K562 (cell line): ENCODE measurements around the gene RRAD. TPM values are rescaled to one million over a fixed set of nuclear protein-coding genes. Genes with fewer than 3 reads are reported as not detected.

Experiments used
- ATAC-seq: fragments of 200-7000 bp; cut with Tn5 transposase; 3 replicates; pipeline ENCODE4 v1.9.1; 2020; ENCODE audit warnings: moderate library complexity
- BruUV-seq: library from RNA; stranded (reverse); fragments of 400-500 nt; replicated peaks from 2 replicates; lab custom pipeline; 2021; lab: Mats Ljungman, UMichigan
- CTCF ChIA-PET: fragments of 300-600 bp; formaldehyde crosslinking; extraction: SDS; loops from one replicate; lab custom pipeline; 2021; ENCODE audit warnings: low intra/inter-chr PET ratio; lab: Yijun Ruan, JAX
- POLR2A ChIA-PET: fragments of 300-600, 350-650 bp; sonication (Branson Sonifier 250); formaldehyde crosslinking; extraction: SDS; loops from one replicate; lab custom pipeline; 2021; ENCODE audit warnings: antibody characterized with exemption, inconsistent platforms; lab: Yijun Ruan, JAX
- DNase-seq, 4 experiments: peaks; one replicate each; pipeline versions ENCODE4 v3.0.0 to v3.0.0-alpha.2; 2011 to 2018; ENCODE audit warnings: low spot score in 3 of 4, mixed read lengths in 3 of 4; ENCODE audit errors: extremely low read depth in 1 of 4
- FAIRE-seq: peaks from 2 replicates; lab custom pipeline; 2011; peaks lifted over from hg19 to GRCh38; lab: Jason Lieb, UNC
- H2AFZ ChIP-seq: 2 replicates; pipeline ENCODE4 v1.6.0; 2011; ENCODE audit warnings: low read depth, low read length, control low read depth, inconsistent platforms
- H3K27ac ChIP-seq: fragments of 200-600 bp; 3 replicates; pipeline ENCODE4 v1.8.0; 2011; ENCODE audit warnings: low read depth, mild to moderate bottlenecking, control low read depth, inconsistent platforms, low read length, moderate library complexity, mixed read lengths; ENCODE audit errors: extremely low read depth
- H3K27me3 ChIP-seq, 2 experiments: fragments of 300-600 bp in 1 of 2; 2 replicates in 1 of 2; 3 replicates in 1 of 2; pipeline versions ENCODE4 v1.6.0 to v1.8.0; 2011; ENCODE audit warnings: inconsistent platforms in 2 of 2, low read length in 2 of 2, mild to moderate bottlenecking in 1 of 2, mixed read lengths in 1 of 2, moderate library complexity in 1 of 2; ENCODE audit not compliant: control insufficient read depth in 2 of 2, insufficient read depth in 2 of 2
- H3K36me3 ChIP-seq: fragments of 300-600 bp; 3 replicates; pipeline ENCODE4 v1.8.0; 2011; ENCODE audit warnings: mild to moderate bottlenecking, low read length, inconsistent platforms; ENCODE audit not compliant: control insufficient read depth, insufficient read depth
- H3K4me1 ChIP-seq, 2 experiments: fragments of 200-600 bp in 1 of 2; replicated peaks in 1 of 2; 2 replicates in 1 of 2; 3 replicates in 1 of 2; pipeline versions ENCODE4 v1.5.1 to v1.8.0; 2011; ENCODE audit warnings: inconsistent platforms in 2 of 2, low read length in 2 of 2, mild to moderate bottlenecking in 1 of 2, mixed read lengths in 1 of 2, moderate library complexity in 1 of 2; ENCODE audit not compliant: control insufficient read depth in 2 of 2, insufficient read depth in 2 of 2
- H3K4me2 ChIP-seq: 2 replicates; pipeline ENCODE4 v1.6.1; 2011; ENCODE audit warnings: low read length, control low read depth, inconsistent platforms, mixed read lengths; ENCODE audit not compliant: insufficient read depth
- H3K4me3 ChIP-seq: fragments of 200-600 bp; sonication (generic), shearing (Covaris generic); 2 replicates; pipeline ENCODE4 v1.5.1; 2016; ENCODE audit warnings: control low read depth, inconsistent platforms
- H3K79me2 ChIP-seq: fragments of 200-600 bp; 3 replicates; pipeline ENCODE4 v1.8.0; 2011; ENCODE audit warnings: low read length, inconsistent platforms; ENCODE audit not compliant: control insufficient read depth, insufficient read depth
- H3K9ac ChIP-seq, 2 experiments: 2 replicates each; pipeline versions ENCODE4 v1.6.0 to v1.6.1; 2011; ENCODE audit warnings: low read depth in 2 of 2, low read length in 2 of 2, control low read depth in 1 of 2, inconsistent platforms in 1 of 2, mild to moderate bottlenecking in 1 of 2, mixed read lengths in 1 of 2; ENCODE audit not compliant: insufficient read depth in 1 of 2
- H3K9me1 ChIP-seq: one replicate; pipeline ENCODE4 v1.6.0; 2011; ENCODE audit warnings: inconsistent platforms, mild to moderate bottlenecking, low read length, moderate library complexity; ENCODE audit not compliant: control insufficient read depth, insufficient read depth
- H3K9me3 ChIP-seq: replicated peaks from 2 replicates; pipeline ENCODE4 v1.5.1; 2011; ENCODE audit warnings: low read depth, low read length, inconsistent platforms; ENCODE audit not compliant: control insufficient read depth, insufficient read depth
- H4K20me1 ChIP-seq: replicated peaks from 2 replicates; pipeline ENCODE4 v1.6.1; 2011; ENCODE audit warnings: low read length, inconsistent platforms, mixed read lengths; ENCODE audit not compliant: control insufficient read depth, insufficient read depth
- ARHGAP35 ChIP-seq: fragments of 450-650 bp; IDR thresholded peaks from 2 replicates; pipeline ENCODE4 v1.6.1; 2018; ENCODE audit not compliant: partially characterized antibody
- CSDE1 ChIP-seq, 2 experiments: fragments of 450-650 bp; IDR thresholded peaks; 2 replicates each; pipeline ENCODE4 v1.6.1; 2016; ENCODE audit warnings: mild to moderate bottlenecking in 1 of 2
- VEZF1 ChIP-seq: fragments of 200-800 bp; sonication (Bioruptor generic); IDR thresholded peaks from 2 replicates; pipeline ENCODE4 v1.6.1; 2017; ENCODE audit warnings: missing genetic modification characterization, missing compliant biosample characterization
- WGBS: fragments of 100-300 bp; shearing (Covaris generic); methylation state at CpG from one replicate; pipeline ENCODE4 v1.1.6; 2016; ENCODE audit warnings: low coverage, mixed read lengths; ENCODE audit not compliant: insufficient coverage; ENCODE audit errors: missing lambda C conversion rate; 5-methylcytosine and 5-hydroxymethylcytosine counted together
- in situ Hi-C: fragments of 300-500 bp; cut with MboI; formaldehyde crosslinking; loops from 4 replicates; pipeline ENCODE4 v1.15.0; 2018; ENCODE audit warnings: inconsistent platforms, mixed read lengths
- intact Hi-C: fragments of 100-400 bp; cut with micrococcal nuclease; formaldehyde crosslinking; loops from 2 replicates; pipeline ENCODE4 v1.14.2; 2022
- polyA plus RNA-seq, 8 experiments: library from polyadenylated mRNA; depleted of rRNA in 4 of 8; stranded (reverse) in 5 of 8; unstranded in 3 of 8; fragments of >200 nt; fragmentation: Nextera tagmentation in 2 of 8; fragmentation: Illumina TruSeq in 1 of 8; extraction: Ambion mirVana in 2 of 8; extraction: Trizol in 1 of 8; gene quantifications; 2 replicates each; pipeline versions ENCODE4 v1.2.1 to v1.2.3, GENCODE V29; 2011 to 2014; ENCODE audit warnings: inconsistent platforms in 1 of 8, missing spikeins in 1 of 8
- total RNA-seq, 7 experiments: library from RNA; depleted of rRNA in 6 of 7; stranded (reverse); fragments of >200 nt in 6 of 7; fragmentation: Illumina TruSeq in 2 of 7; extraction: Trizol in 2 of 7; gene quantifications; 2 replicates each; pipeline versions ENCODE4 v1.2.1 to v1.2.3, GENCODE V29; 2011 to 2021; ENCODE audit warnings: low replicate concordance in 1 of 7

The RRAD gene
- total and polyA plus RNA-seq, 9 of the 15 experiments (the other 6 are each of a cell fraction or from before 2014, with no cell fraction given), result 0.09 to 0.20 (median 0.13) TPM; not detected in 5

- H3K27me3 ChIP-seq, result peaks cover 0 to 8% of the 10 kb centered on the region in 2 experiments; a peak in 2 of 5 replicates
- POLR2A ChIA-PET, result interaction anchor here (1.1 kb wide), 1 partner anchor 300 kb away, joined by 3 read pairs; no protein-coding TSS in a partner anchor
- no peaks in the 10 kb centered on the region for H3K9me1 ChIP-seq
- WGBS, result 50% methylated on average over 5 of the region's 5 CpGs
- H3K9ac ChIP-seq, result peak overlapping the region in 1 of 2 experiments; percentile 59; a peak in 2 of 4 replicates
- H3K9me3 ChIP-seq, result no peaks in the 10 kb centered on the region
- H3K4me1 ChIP-seq, result peaks cover 0 to 7% of the 10 kb centered on the region in 2 experiments; a peak in 3 of 5 replicates
- no peak for ATAC-seq
- no TSS peak for BruUV-seq
- H3K4me2 ChIP-seq, result no peak overlapping the region
- no peaks in the 10 kb centered on the region for H4K20me1 ChIP-seq
- no peak for FAIRE-seq
- intact Hi-C loops, result loop anchor here (10.0 kb wide), 2 partner anchors 225 to 505 kb away; partner anchors contain the start of gene MATCAP1
- no peaks in the 10 kb centered on the region for H3K36me3 ChIP-seq
- no peak overlapping the region for H2AFZ ChIP-seq
- CTCF ChIA-PET, result interaction anchor here (1.4 kb wide), 1 partner anchor 17 kb away, joined by 3 read pairs; no protein-coding TSS in a partner anchor
- DNase-seq, result no peak
- TF ChIP-seq ARHGAP35, result no peak
- TF ChIP-seq VEZF1 (CRISPR knock-in tag), result no peak
- no peak for TF ChIP-seq CSDE1 (IDR thresholded peaks at IDR 0.05)
- TF ChIP-seq, all 486 proteins: peak for 0
- H3K27ac ChIP-seq, result no peak overlapping the region
- no peak overlapping the region for H3K4me3 ChIP-seq
- H3K79me2 ChIP-seq, result no peaks in the 10 kb centered on the region
- in situ Hi-C loops, result loop anchor here (25.0 kb wide), 2 partner anchors 203 to 453 kb away; partner anchors contain the start of genes B3GNT9, FBXL8, HSF4 and NOL3
Observed at GRCh38 chr16:66959704-66960161, 34.4 kb upstream of the RRAD start.
